OCI-LY7 (cell line): ENCODE measurements around the gene EXOSC10. TPM values are rescaled to one million over a fixed set of nuclear protein-coding genes. Genes with fewer than 3 reads are reported as not detected.

Experiments used
- BruUV-seq: library from RNA; stranded (reverse); fragments of 400-500 nt; replicated peaks from 2 replicates; lab custom pipeline; 2021; lab: Mats Ljungman, UMichigan
- CTCF ChIA-PET: fragments of 300-600 bp; sonication (Branson Sonifier 250); formaldehyde crosslinking; loops from one replicate; lab custom pipeline; 2022; ENCODE audit warnings: antibody characterized with exemption; ENCODE audit not compliant: unreplicated experiment; lab: Charles Lee
- POLR2A ChIA-PET: fragments of 300-600 bp; sonication (Branson Sonifier 250); formaldehyde crosslinking; loops from one replicate; lab custom pipeline; 2022; ENCODE audit warnings: antibody characterized with exemption; lab: Charles Lee
- DNase-seq: peaks from one replicate; pipeline ENCODE4 v3.0.0-alpha.2; 2015; ENCODE audit warnings: low spot score
- H2AFZ ChIP-seq: fragments of 200-600 bp; sonication (generic), shearing (Covaris generic); 2 replicates; pipeline ENCODE4 v1.6.1; 2014; ENCODE audit warnings: mild to moderate bottlenecking, antibody characterized with exemption, low read length, moderate library complexity
- H3K27ac ChIP-seq: fragments of 200-600 bp; sonication (generic); 2 replicates; pipeline ENCODE4 v1.5.1; 2014; ENCODE audit warnings: mixed run types, low read depth, mild to moderate bottlenecking, moderate library complexity, low read length, inconsistent platforms; ENCODE audit not compliant: poor library complexity, severe bottlenecking
- H3K36me3 ChIP-seq: fragments of 200-600 bp; sonication (generic); 2 replicates; pipeline ENCODE4 v1.6.1; 2014; ENCODE audit warnings: mild to moderate bottlenecking, antibody characterized with exemption, low read length, moderate library complexity, mixed read lengths; ENCODE audit not compliant: insufficient read depth
- H3K4me1 ChIP-seq: fragments of 200-600 bp; sonication (generic); 2 replicates; pipeline ENCODE4 v1.5.1; 2014; ENCODE audit warnings: mild to moderate bottlenecking, low read length; ENCODE audit not compliant: insufficient read depth, poor library complexity, severe bottlenecking
- H3K4me2 ChIP-seq: fragments of 200-600 bp; sonication (generic); 2 replicates; pipeline ENCODE4 v1.6.1; 2014; ENCODE audit warnings: mild to moderate bottlenecking, low read length
- H3K4me3 ChIP-seq: fragments of 200-600 bp; sonication (generic); 2 replicates; pipeline ENCODE4 v1.5.1; 2014; ENCODE audit warnings: mild to moderate bottlenecking, low read depth, low read length; ENCODE audit not compliant: poor library complexity, severe bottlenecking
- H3K79me2 ChIP-seq: fragments of 200-600 bp; sonication (generic); 2 replicates; pipeline ENCODE4 v1.6.1; 2016; ENCODE audit warnings: low read depth, mild to moderate bottlenecking, low read length, moderate library complexity, mixed read lengths; ENCODE audit not compliant: insufficient read depth
- H3K9me2 ChIP-seq: fragments of 200-600 bp; sonication (generic); 2 replicates; pipeline ENCODE4 v1.6.1; 2016; ENCODE audit warnings: mild to moderate bottlenecking, low read length, mixed read lengths; ENCODE audit not compliant: insufficient read depth
- H3K9me3 ChIP-seq: fragments of 200-600 bp; sonication (generic); 2 replicates; pipeline ENCODE4 v1.6.1; 2014; ENCODE audit warnings: mild to moderate bottlenecking, mixed run types, low read length, mixed read lengths
- H4K20me1 ChIP-seq: fragments of 200-600 bp; sonication (generic); 2 replicates; pipeline ENCODE4 v1.6.1; 2014; ENCODE audit warnings: mild to moderate bottlenecking, antibody characterized with exemption, low read length, moderate library complexity, mixed read lengths; ENCODE audit not compliant: insufficient read depth
- EZH2phosphoT487 ChIP-seq: fragments of 200-600 bp; sonication (generic); IDR thresholded peaks from 2 replicates; pipeline ENCODE4 v1.6.1; 2018; ENCODE audit warnings: low read depth, borderline replicate concordance, mild to moderate bottlenecking, mixed run types, antibody characterized with exemption, low read length, moderate library complexity, mixed read lengths
- intact Hi-C: fragments of 100-400 bp; cut with micrococcal nuclease; formaldehyde crosslinking; loops from one replicate; pipeline ENCODE4 v1.10.0; 2022; ENCODE audit not compliant: unreplicated experiment
- total RNA-seq, 2 experiments: library from RNA; depleted of rRNA in 1 of 2; stranded (reverse); fragments of >200 nt in 1 of 2; shearing (Covaris generic) in 1 of 2; gene quantifications; 2 replicates each; pipeline ENCODE4 v1.2.3, GENCODE V29; 2014 to 2022
- TF ChIP-seq, protein P1 (sequence below): fragments of 200-600 bp; sonication (generic); conservative IDR thresholded peaks from 2 replicates; pipeline ENCODE4 v1.5.1; 2014; ENCODE audit warnings: mild to moderate bottlenecking, antibody characterized with exemption, low read length, moderate library complexity, mixed read lengths

The EXOSC10 gene
- total RNA-seq, 2 experiments from 2014 or later: 75.1 to 91.9 TPM

DNA sequence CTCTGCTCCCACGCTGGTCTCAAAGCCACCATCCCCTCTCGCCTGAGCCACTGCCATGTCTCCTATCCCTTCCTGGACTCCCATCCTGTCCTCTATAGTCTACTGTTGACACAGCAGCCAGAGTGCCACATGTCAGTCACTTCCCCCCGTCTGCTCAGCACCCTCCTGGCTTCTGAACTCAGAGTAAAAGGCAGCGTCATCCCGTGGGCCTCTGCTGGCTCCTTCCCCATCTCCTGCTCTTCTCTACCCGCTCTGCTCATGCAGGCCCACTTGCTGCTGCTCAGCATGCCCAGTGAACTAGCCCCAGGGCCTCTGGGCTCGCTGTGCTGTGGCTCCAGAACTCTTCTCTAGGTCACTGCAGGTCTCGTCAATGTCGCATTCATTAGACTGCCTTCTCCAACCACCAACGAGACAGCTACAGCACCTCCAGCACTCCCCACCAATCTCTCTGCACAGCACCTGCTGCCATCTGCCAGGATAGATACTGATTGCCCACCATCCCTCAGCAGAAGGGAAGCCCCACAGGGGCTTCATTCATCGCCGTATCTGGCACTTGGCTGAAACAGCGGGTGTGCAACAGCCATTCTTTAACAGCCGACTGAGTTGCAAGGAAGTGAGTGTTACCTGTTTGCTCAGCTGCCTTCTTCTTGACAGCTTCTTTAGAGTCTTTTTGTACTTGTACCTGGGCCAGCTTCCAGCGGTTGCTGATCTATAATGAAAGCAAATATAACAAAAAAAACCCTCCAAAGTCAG, 28.0 kb downstream of the EXOSC10 start:
- intact Hi-C loops: loop anchor here (1.0 kb wide), 1 partner anchor 34 kb away; no protein-coding TSS in a partner anchor
- ChIA-PET CTCF (interaction anchor here (1.9 kb wide), 1 partner anchor 34 kb away, joined by 4 read pairs; no protein-coding TSS in a partner anchor), POLR2A (interaction anchor here (2.1 kb wide), 1 partner anchor 10 kb away, joined by 11 read pairs; no protein-coding TSS in a partner anchor)
- Histone ChIP-seq H3K27ac (peak overlapping the region; percentile 54), H4K20me1 (no peaks in the 10 kb centered on the region), H3K4me1 (peaks cover 19% of the 10 kb centered on the region), H3K9me3 (no peaks in the 10 kb centered on the region), H3K9me2 (no peaks in the 10 kb centered on the region), H3K36me3 (peaks cover 94% of the 10 kb centered on the region), H3K4me2 (0 out of 2 replicates have a peak overlapping the region, but pooled peaks have one; percentile 57), H2AFZ (no peak overlapping the region), H3K4me3 (no peak overlapping the region), H3K79me2 (no peaks in the 10 kb centered on the region)
- no TSS peak for BruUV-seq
- no peak for TF ChIP-seq EZH2phosphoT487
- TF ChIP-seq, protein P1, sequence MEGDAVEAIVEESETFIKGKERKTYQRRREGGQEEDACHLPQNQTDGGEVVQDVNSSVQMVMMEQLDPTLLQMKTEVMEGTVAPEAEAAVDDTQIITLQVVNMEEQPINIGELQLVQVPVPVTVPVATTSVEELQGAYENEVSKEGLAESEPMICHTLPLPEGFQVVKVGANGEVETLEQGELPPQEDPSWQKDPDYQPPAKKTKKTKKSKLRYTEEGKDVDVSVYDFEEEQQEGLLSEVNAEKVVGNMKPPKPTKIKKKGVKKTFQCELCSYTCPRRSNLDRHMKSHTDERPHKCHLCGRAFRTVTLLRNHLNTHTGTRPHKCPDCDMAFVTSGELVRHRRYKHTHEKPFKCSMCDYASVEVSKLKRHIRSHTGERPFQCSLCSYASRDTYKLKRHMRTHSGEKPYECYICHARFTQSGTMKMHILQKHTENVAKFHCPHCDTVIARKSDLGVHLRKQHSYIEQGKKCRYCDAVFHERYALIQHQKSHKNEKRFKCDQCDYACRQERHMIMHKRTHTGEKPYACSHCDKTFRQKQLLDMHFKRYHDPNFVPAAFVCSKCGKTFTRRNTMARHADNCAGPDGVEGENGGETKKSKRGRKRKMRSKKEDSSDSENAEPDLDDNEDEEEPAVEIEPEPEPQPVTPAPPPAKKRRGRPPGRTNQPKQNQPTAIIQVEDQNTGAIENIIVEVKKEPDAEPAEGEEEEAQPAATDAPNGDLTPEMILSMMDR: no peak
- no peak for DNase-seq

DNA sequence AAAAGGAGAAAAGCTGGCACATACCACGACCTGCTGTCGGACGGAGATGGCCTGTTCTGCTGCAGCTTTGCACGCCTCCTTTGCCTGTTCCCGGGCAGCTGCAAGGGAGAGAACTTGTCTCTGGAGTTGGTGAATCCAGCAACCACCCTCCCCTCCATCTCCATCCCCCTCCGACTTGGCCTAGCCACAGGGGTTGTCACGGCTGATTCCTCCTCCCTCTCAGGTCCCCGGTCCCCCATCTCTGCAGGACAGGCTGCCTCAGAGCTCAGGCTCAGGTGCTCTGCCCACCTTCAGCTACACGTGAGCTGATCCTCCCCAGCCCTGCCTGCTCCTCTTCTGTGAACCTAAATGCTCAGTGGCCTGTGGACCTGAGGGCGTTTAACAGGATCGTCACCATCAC, 28.8 kb downstream of the EXOSC10 start:
- Histone ChIP-seq H3K27ac (no peak overlapping the region), H3K9me3 (no peaks in the 10 kb centered on the region), H4K20me1 (no peaks in the 10 kb centered on the region), H3K4me1 (peaks cover 19% of the 10 kb centered on the region), H3K79me2 (no peaks in the 10 kb centered on the region), H2AFZ (no peak overlapping the region), H3K4me2 (no peak overlapping the region), H3K36me3 (peaks cover 94% of the 10 kb centered on the region), H3K4me3 (no peak overlapping the region), H3K9me2 (no peaks in the 10 kb centered on the region)
- intact Hi-C loops: no loop called here
- ChIA-PET POLR2A (interaction anchor here (0.6 to 2.1 kb wide), 4 partner anchors 10 to 757 kb away, joined by 3 to 11 read pairs (median 3); no protein-coding TSS in a partner anchor), CTCF (no interaction called here)
- BruUV-seq: no TSS peak
- no peak for DNase-seq
- TF ChIP-seq, protein P1: no peak
